ENCODE measurements around the gene RUNX1.
"Not testable (repeated sequence)": the region's sequence is repeated elsewhere in the genome, so short reads cannot be mapped to it uniquely, and the experiment has no call there.

DNA sequence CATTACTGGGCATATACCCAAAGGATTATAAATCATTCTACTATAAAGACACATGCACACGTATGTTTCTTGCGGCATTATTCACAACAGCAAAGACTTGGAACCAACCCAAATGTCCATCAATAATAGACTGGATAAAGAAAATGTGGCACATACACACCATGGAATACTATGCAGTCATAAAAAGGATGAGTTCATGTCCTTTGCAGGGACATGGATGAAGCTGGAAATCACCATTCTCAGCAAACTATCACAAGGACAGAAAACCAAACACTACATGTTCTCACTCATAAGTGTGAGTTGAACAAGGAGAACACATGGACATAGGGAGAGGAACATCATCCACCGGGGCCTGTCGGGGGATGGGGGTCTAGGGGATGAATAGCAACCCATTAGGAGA is 97.2 kb downstream of the RUNX1 start:
- TF ChIP-seq POLR2A (IDR thresholded peaks at IDR 0.05; ENCODE audit: low read depth, low read length); POLR2AphosphoS5 (IDR thresholded peaks at IDR 0.05; ENCODE audit: low read depth, low read length); TAF1 (IDR thresholded peaks at IDR 0.05; ENCODE audit: borderline replicate concordance, low read depth, low read length): not testable (repeated sequence)
